ENCODE measurements around the gene SLC24A3. TPM values are rescaled to one million over a fixed set of nuclear protein-coding genes. Genes with fewer than 3 reads are reported as not detected.

SLC24A3 gene
- total and polyA plus RNA-seq, 2 experiments from 2014 or later: 0.48 to 1.7 TPM

DNA sequence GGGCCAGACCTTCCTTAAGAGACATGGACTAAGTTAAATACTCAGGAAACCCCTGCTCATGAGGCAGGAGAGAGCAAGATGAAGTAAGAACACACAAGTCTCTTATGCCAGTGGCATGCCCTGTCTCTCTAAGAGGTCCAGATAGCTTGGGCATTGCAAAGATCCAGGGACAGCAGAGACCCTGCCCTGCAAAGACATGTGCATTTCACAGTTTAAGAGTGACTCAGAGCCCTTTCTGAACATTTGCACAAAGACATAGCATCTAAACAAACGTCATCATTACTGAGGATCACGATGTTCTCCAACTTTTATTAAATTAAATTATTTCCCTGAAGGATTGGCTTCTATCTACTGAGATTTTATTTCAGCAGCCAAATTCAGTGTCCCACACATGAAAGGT lies 315.1 kb downstream of the SLC24A3 start:
- WGBS (ENCODE audit: low lambda C conversion rate, missing lambda C conversion rate): 87% methylated on average over 2 of the region's 2 CpGs
- DNase-seq (ENCODE audit: low spot score): no peak
- Histone ChIP-seq H3K27ac (no peak overlapping the region), H2AFZ (no peak overlapping the region), H3K9me3 (ENCODE audit: low read depth) (no peaks in the 10 kb centered on the region), H3K36me3 (replicated peaks; ENCODE audit: insufficient read depth, low read depth) (no peaks in the 10 kb centered on the region), H3K4me2 (no peak overlapping the region), H4K20me1 (ENCODE audit: insufficient read depth, poor library complexity, severe bottlenecking) (no peaks in the 10 kb centered on the region), H3K9me2 (replicated peaks; ENCODE audit: insufficient read depth) (no peaks in the 10 kb centered on the region), H3K4me3 (no peak overlapping the region), H3K79me2 (no peaks in the 10 kb centered on the region), H3K4me1 (ENCODE audit: insufficient read depth) (no peaks in the 10 kb centered on the region), H3K27me3 (no peaks in the 10 kb centered on the region)
- TF ChIP-seq EZH2 (IDR thresholded peaks at IDR 0.05; ENCODE audit: borderline replicate concordance): no peak
- no peak for TF ChIP-seq EZH2phosphoT487 (IDR thresholded peaks at IDR 0.05; ENCODE audit: low read depth, severe bottlenecking, unreplicated experiment)
- TF ChIP-seq, protein P1, sequence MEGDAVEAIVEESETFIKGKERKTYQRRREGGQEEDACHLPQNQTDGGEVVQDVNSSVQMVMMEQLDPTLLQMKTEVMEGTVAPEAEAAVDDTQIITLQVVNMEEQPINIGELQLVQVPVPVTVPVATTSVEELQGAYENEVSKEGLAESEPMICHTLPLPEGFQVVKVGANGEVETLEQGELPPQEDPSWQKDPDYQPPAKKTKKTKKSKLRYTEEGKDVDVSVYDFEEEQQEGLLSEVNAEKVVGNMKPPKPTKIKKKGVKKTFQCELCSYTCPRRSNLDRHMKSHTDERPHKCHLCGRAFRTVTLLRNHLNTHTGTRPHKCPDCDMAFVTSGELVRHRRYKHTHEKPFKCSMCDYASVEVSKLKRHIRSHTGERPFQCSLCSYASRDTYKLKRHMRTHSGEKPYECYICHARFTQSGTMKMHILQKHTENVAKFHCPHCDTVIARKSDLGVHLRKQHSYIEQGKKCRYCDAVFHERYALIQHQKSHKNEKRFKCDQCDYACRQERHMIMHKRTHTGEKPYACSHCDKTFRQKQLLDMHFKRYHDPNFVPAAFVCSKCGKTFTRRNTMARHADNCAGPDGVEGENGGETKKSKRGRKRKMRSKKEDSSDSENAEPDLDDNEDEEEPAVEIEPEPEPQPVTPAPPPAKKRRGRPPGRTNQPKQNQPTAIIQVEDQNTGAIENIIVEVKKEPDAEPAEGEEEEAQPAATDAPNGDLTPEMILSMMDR (IDR thresholded peaks at IDR 0.05; ENCODE audit: poor library complexity): no peak

DNA sequence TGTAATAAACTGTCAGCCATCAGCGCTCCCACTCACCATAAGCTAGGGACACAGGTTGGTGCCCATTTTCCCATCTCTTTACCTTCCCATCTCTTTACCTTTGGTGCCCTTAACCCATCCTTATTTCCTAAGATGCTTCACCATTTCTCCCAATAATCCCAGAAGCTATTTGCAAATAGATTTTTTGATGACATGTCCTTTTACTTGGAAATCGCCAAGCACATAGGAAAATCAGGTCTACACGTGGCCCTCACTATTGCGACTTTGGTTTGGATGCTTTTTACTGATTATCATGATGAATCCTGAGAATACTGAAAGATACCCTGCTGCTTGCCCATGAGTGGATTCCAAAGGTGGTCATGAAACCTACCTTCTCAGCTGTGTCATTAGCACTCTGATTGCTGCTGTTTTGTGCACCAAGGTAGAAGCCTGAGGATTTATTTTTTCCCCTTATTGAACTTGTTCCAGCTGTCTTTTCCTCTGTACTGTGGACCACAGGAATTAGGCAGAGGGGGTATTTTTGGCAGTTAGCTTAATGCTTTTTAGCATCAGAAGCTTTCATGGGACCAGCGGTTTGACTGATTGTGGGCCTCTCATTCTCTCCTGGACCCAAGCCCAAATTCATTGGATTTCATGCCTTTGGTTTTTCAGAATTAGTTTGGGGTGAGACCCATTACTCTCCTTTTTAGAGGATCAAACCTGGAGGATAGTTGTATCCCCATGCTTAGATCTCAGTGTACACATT lies 316.0 kb downstream of the SLC24A3 start:
- H4K20me1 ChIP-seq (ENCODE audit: insufficient read depth, poor library complexity, severe bottlenecking): no peaks in the 10 kb centered on the region
- DNase-seq (ENCODE audit: low spot score): no peak
- H3K9me3 ChIP-seq (ENCODE audit: low read depth): no peaks in the 10 kb centered on the region
- H3K27ac ChIP-seq: no peak overlapping the region
- no peaks in the 10 kb centered on the region for H3K27me3 ChIP-seq
- H3K4me3 ChIP-seq: no peak overlapping the region
- H2AFZ ChIP-seq: no peak overlapping the region
- H3K36me3 ChIP-seq (replicated peaks; ENCODE audit: insufficient read depth, low read depth): no peaks in the 10 kb centered on the region
- no peak for TF ChIP-seq EZH2 (IDR thresholded peaks at IDR 0.05; ENCODE audit: borderline replicate concordance)
- TF ChIP-seq, protein P1 (IDR thresholded peaks at IDR 0.05; ENCODE audit: poor library complexity): no peak
- TF ChIP-seq EZH2phosphoT487 (IDR thresholded peaks at IDR 0.05; ENCODE audit: low read depth, severe bottlenecking, unreplicated experiment): no peak
- 96% methylated on average over 5 of the region's 5 CpGs for WGBS (ENCODE audit: low lambda C conversion rate, missing lambda C conversion rate)
- no peaks in the 10 kb centered on the region for H3K4me1 ChIP-seq (ENCODE audit: insufficient read depth)
- no peak overlapping the region for H3K4me2 ChIP-seq
- no peaks in the 10 kb centered on the region for H3K79me2 ChIP-seq
- no peaks in the 10 kb centered on the region for H3K9me2 ChIP-seq (replicated peaks; ENCODE audit: insufficient read depth)

GRCh38 chr20:19530006-19530405 lies 317.6 kb downstream of the SLC24A3 start:
- no peak overlapping the region for H2AFZ ChIP-seq
- no peaks in the 10 kb centered on the region for H3K36me3 ChIP-seq (replicated peaks; ENCODE audit: insufficient read depth, low read depth)
- no peaks in the 10 kb centered on the region for H3K9me3 ChIP-seq (ENCODE audit: low read depth)
- TF ChIP-seq, protein P1 (IDR thresholded peaks at IDR 0.05; ENCODE audit: poor library complexity): no peak
- TF ChIP-seq EZH2phosphoT487 (IDR thresholded peaks at IDR 0.05; ENCODE audit: low read depth, severe bottlenecking, unreplicated experiment) (no peak), EZH2 (IDR thresholded peaks at IDR 0.05; ENCODE audit: borderline replicate concordance) (no peak)
- no peaks in the 10 kb centered on the region for H4K20me1 ChIP-seq (ENCODE audit: insufficient read depth, poor library complexity, severe bottlenecking)
- H3K79me2 ChIP-seq: no peaks in the 10 kb centered on the region
- no peaks in the 10 kb centered on the region for H3K27me3 ChIP-seq
- no peak overlapping the region for H3K4me3 ChIP-seq
- no peak for DNase-seq (ENCODE audit: low spot score)
- H3K27ac ChIP-seq: no peak overlapping the region
- no peaks in the 10 kb centered on the region for H3K4me1 ChIP-seq (ENCODE audit: insufficient read depth)
- WGBS (ENCODE audit: low lambda C conversion rate, missing lambda C conversion rate): 91% methylated on average over 5 of the region's 5 CpGs
- H3K4me2 ChIP-seq: no peak overlapping the region
- H3K9me2 ChIP-seq (replicated peaks; ENCODE audit: insufficient read depth): no peaks in the 10 kb centered on the region
